Liver (tissue), 3 donors: ENCODE results near the gene ADCY3.

Experiments used
- CTCF ChIP-seq: fragments of 150-350 bp; IDR thresholded peaks from 2 replicates; pipeline ENCODE4 v1.5.1; 2017; ENCODE audit warnings: improper control_type of control experiment, low read depth, low read length; ENCODE audit not compliant: missing input control
- EGR1 ChIP-seq, 2 donors: IDR thresholded peaks; 2 replicates each; pipeline ENCODE4 v1.6.1; 2016 to 2018; ENCODE audit warnings: antibody characterized with exemption in 2 of 2, low read depth in 2 of 2
- TF ChIP-seq, protein P1 (sequence below): IDR thresholded peaks from 2 replicates; pipeline ENCODE4 v1.6.1; 2016; ENCODE audit warnings: antibody characterized with exemption
- donor health status: healthy.
- donor health status: healthy.

GRCh38 chr2:24831221-24832072, 88.6 kb downstream of the ADCY3 start:
- TF ChIP-seq, protein P1, sequence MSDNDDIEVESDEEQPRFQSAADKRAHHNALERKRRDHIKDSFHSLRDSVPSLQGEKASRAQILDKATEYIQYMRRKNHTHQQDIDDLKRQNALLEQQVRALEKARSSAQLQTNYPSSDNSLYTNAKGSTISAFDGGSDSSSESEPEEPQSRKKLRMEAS: no peak
- TF ChIP-seq CTCF (no peak), EGR1 (IDR thresholded peaks at IDR 0.05; ENCODE audit: low read depth in 2 of 2) (no peak)
